CD4-positive, alpha-beta T cell treated with Interleukin-15 for 4 hours (primary cell): ENCODE data around the gene POC1A.

ENCODE experiments used
- DNase-seq: peaks from one replicate; pipeline ENCODE4 v3.0.0-alpha.2; 2020; ENCODE audit warnings: low spot score

Gene POC1A

GRCh38 chr3:52067046-52067445, 87.2 kb downstream of the POC1A start:
- no peak for DNase-seq

GRCh38 chr3:52065264-52065756, 88.9 kb downstream of the POC1A start:
- DNase-seq, result no peak

- no peak for DNase-seq
These were observed 89.7 kb downstream of the POC1A start for GRCh38 chr3:52064561-52064960.

GRCh38 chr3:52063026-52063723, 91.0 kb downstream of the POC1A start:
- DNase-seq, result no peak

GRCh38 chr3:52062505-52062904, 91.7 kb downstream of the POC1A start:
- peak; percentile 15 for DNase-seq

- no peak for DNase-seq
These were observed 92.9 kb downstream of the POC1A start for GRCh38 chr3:52061121-52061910.

GRCh38 chr3:52059781-52060180, 94.4 kb downstream of the POC1A start:
- no peak for DNase-seq

- no peak for DNase-seq
These were observed 96.3 kb downstream of the POC1A start for GRCh38 chr3:52057812-52058495.

GRCh38 chr3:52056968-52057811, 97.0 kb downstream of the POC1A start:
- DNase-seq, result peak; percentile 100

GRCh38 chr3:52056521-52056967, 97.7 kb downstream of the POC1A start, which contains the start of gene DUSP7:
Gene DUSP7, minus strand, starts transcription at chr3:52056571. Its CDS starts 205 bp downstream, at chr3:52056366.
- peak; percentile 62 for DNase-seq

GRCh38 chr3:52055537-52056351, 98.5 kb downstream of the POC1A start:
- DNase-seq, result peak; percentile 20

GRCh38 chr3:52054661-52055511, 99.3 kb downstream of the POC1A start:
- peak; percentile 9 for DNase-seq

GRCh38 chr3:52053307-52054304, 100.6 kb downstream of the POC1A start:
- DNase-seq, result peak; percentile 47

- peak; percentile 55 for DNase-seq
These were observed 101.4 kb downstream of the POC1A start for GRCh38 chr3:52052831-52053306.

GRCh38 chr3:52051444-52051843, 102.8 kb downstream of the POC1A start:
- DNase-seq, result no peak

- DNase-seq, result no peak
These were observed 103.7 kb downstream of the POC1A start for GRCh38 chr3:52050571-52050970.

GRCh38 chr3:52049503-52049902, 104.7 kb downstream of the POC1A start:
- no peak for DNase-seq

- DNase-seq, result no peak
These were observed 106.8 kb downstream of the POC1A start for GRCh38 chr3:52047295-52047960.
